GM18870 (cell line): ENCODE data around the gene LRBA.
A peak's percentile ranks its signal among the peaks of the same experiment; 100 is the strongest.
"Not testable (repeated sequence)": the region's sequence is repeated elsewhere in the genome, so short reads cannot be mapped to it uniquely, and the experiment has no call there.

Experiments
- ATAC-seq: cut with Tn5 transposase; IDR thresholded peaks from one replicate; pipeline ENCODE4 v1.9.1; 2021; ENCODE audit warnings: moderate library complexity; ENCODE audit not compliant: unreplicated experiment

LRBA gene

DNA sequence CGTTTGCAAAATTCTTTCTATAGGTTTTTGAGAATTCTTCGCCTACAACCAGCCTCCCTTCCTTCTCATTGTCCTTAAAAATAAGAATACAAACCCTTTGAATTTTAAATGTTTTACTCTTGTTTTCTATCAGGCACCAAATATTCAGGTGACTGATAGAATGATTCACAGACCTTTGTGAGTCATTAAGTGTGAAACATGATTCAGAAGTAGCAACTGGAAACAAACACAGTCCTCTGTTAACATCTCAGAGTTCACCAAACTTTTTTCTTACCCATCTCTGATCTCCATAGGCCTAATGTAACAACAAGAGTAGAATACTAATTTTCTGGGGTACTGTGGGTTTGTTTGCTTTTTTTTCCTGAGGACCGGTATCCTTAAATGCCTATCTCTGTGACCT lies 496.5 kb downstream of the LRBA start:
- ATAC-seq = peak; percentile 59

GRCh38 chr4:150515135-150515534 lies 499.9 kb downstream of the LRBA start:
- no peak for ATAC-seq

DNA sequence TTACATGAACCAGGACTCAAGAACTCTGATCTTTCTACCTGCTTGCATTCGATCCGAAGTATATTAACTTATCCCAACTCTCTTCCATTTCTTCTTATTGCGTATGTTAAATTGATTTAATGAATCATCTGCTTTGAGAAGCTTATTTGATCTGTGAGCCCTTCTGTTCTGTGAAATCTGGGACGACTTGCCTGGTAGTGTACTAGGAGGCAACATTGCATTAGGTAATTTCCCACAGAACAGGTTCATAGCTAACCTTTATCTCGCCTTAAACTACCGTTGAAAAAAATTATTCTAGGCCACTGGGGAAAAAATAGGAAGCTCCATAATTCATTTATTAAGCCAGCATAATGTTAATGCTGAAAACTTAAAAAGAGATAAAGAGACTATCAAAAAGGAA lies 500.4 kb downstream of the LRBA start:
- ATAC-seq = no peak

- ATAC-seq = no peak
These were observed 504.8 kb downstream of the LRBA start for GRCh38 chr4:150510176-150510865.

GRCh38 chr4:150507656-150508055 lies 507.4 kb downstream of the LRBA start:
- not testable (repeated sequence) for ATAC-seq

DNA sequence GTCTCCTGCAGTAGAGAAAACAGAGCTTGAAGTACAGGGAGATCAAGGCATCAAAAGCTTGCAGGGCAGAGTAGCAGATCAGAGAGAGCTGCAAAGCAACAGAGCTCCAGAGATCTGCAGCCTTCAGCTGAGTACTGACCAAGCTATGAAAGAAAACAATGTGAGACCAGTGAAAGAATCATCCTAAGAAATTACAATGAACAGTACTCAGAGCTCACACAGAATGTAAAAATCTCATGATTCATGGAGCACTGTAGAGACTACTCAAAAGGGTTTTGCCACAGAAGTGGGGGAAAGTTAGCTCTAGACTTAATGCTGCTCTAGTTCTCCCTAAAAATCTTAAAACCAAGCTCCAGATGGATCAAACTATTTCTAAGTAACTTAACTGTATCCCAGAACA lies 513.1 kb downstream of the LRBA start:
- no peak for ATAC-seq

DNA sequence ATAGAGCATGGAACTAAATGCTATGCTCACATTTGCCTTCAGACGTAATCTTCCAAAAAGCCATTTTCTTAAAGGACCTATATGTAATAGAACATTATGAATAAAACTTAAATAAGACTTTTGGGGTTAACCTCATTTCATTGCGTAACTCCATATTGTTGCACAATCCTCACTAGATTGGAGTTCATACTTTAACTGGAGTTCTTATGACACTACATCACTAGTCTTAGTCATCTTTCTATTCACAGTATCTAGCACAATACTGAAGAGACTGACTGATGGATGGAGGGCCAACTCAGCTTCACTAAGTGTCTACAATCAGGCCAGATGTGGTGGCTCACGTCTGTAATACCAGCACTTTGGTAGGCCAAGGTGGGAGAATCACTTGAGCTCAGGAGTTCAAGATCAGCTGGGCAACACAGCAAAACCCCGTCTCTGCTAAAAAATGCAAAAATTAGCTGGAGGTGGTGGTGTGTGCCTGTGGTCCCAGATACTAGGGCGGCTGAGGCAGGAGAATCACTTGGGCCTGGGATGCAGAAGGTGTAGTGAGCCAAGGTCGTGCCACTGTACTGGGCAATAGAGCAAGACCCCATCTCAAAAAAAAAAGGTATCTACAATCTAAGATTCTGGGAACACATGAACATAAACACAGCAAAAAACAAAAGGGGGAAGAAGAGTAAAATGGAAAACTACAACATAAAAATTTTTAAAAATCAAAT lies 513.9 kb downstream of the LRBA start:
- no peak for ATAC-seq

GRCh38 chr4:150497612-150498011 lies 517.5 kb downstream of the LRBA start:
- ATAC-seq = no peak

GRCh38 chr4:150495550-150495949 lies 519.5 kb downstream of the LRBA start:
- ATAC-seq = no peak

- ATAC-seq = no peak
These were observed 521.2 kb downstream of the LRBA start for GRCh38 chr4:150493851-150494250.

GRCh38 chr4:150491132-150492049 lies 523.7 kb downstream of the LRBA start:
- no peak for ATAC-seq

DNA sequence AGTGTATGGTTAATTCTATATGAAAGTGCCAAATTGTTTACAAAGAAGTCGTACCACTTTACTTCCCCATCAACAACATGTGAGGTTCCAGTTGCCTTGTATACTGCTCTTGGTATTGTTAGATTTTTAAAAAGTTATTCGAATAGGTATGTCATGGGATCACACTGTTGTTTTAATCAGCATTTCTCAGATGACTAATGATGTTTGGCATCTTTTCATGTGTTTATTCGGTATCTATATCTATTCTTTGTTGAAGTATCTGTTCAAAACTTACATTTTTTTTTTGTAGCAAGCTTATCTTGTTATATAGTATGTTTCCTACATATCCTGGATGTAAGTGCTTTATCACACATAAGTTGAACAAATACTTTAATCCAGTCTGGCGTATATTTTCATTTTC lies 532.5 kb downstream of the LRBA start:
- no peak for ATAC-seq

DNA sequence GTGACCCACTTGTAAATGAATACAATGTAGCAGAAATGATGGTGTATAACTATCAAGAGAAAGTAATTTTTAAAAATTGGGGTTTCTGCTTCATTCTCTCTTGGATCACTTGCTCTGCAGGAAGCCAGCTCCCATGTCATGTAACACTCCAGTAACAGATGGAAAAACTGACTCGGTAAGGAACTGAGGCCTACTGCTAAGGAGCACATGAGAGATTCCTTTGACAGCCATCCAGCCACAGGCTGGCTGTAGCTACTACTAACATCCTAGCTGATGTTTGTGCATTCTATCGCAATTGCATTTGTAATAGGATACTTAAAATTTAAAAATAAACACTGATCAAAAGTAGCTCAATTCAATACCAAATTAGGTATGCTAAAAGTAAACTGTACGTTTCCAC lies 535.4 kb downstream of the LRBA start:
- no peak for ATAC-seq

DNA sequence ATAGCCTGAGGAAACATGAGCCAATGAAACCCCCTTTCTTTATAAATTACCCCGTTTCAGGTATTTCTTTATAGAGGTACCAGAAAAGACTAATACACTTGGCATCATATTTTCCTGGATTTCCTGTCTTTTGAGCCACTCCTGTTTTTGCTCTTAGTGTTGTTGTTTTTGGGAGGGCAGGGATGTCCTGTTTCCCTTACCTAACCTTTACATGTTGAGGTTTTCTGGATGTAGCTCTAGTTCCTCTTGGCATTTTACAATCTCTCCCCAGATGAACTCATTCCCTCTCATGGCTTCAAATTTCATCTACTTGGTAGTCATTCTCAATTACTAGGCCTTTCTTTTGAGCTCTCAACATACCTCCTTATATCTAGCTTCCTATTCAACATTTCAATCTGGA lies 537.2 kb downstream of the LRBA start:
- ATAC-seq = no peak

GRCh38 chr4:150476776-150477175 lies 538.3 kb downstream of the LRBA start:
- ATAC-seq = no peak

GRCh38 chr4:150475763-150476162 lies 539.3 kb downstream of the LRBA start:
- peak; percentile 50 for ATAC-seq

- ATAC-seq = no peak
These were observed 550.6 kb downstream of the LRBA start for GRCh38 chr4:150464523-150464922.

DNA sequence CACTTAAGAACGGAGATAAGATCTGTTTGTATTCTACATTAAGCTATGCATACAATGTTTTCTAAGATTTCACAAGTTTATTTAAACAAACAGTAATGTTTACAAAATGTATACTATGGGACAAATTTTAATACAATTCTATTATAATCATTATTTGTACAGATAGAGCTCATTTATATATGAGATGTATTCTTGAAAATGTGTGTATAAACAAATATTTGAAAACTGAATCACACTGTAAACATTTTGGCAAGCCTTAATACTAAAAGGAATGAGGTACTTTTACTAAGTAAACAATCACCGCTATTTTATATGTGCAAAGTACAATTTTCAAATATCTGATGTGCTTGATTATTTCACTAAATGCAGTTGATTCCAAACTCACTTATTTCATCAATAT lies 552.3 kb downstream of the LRBA start:
- ATAC-seq = no peak

DNA sequence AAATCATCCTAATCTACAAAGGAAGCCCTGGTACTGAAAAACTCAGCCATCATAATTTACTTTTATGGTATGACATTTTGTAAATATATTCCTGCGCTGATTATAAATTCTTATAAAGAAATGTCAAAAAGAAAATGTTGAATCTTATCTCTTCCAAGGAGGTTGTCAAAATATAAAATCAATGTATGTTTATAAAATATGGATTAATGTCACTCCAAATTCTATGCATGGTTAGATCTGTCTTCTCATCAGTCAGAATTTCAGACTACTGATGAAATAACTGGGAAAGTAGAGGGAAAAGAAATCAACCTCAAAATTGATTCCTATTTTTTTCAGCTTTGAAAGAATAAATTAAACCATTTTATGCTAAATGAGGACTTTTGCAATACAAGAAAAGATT lies 553.1 kb downstream of the LRBA start:
- no peak for ATAC-seq

GRCh38 chr4:150457802-150458201 lies 557.3 kb downstream of the LRBA start:
- ATAC-seq = no peak

GRCh38 chr4:150451883-150452282 lies 563.2 kb downstream of the LRBA start:
- ATAC-seq = no peak

DNA sequence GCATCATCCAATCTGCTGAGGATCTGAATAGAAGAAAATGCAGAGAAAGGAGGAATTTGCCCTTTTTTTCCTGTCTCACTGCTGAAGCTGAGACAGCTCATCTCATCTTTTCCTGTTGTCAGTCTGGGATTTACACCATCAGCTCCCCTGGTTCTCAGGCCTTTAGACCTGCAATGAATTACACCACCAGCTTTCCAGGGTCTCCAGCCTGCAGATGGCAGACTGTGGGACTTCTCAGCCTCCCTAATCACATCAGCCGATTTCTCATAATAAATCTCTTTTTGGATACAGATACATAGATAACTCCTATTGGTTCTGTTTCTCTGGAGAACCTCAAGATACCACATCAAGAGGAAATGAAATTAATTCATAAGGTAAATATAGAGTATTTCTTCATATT lies 567.7 kb downstream of the LRBA start:
- ATAC-seq = no peak
